HG02852 (cell line): ENCODE data around the gene KRTAP13-2.

ENCODE experiments used
- ATAC-seq: cut with Tn5 transposase; IDR thresholded peaks from one replicate; pipeline ENCODE4 v1.9.1; 2021; ENCODE audit warnings: mild to moderate bottlenecking, moderate library complexity; ENCODE audit not compliant: unreplicated experiment

KRTAP13-2 gene

GRCh38 chr21:30326390-30326789 lies 45.7 kb downstream of the KRTAP13-2 start:
- ATAC-seq = no peak
